Loucy (cell line): ENCODE measurements around the gene CXCL3.

Source experiments
- CTCF ChIP-seq: fragments of 200-600 bp; sonication (generic); conservative IDR thresholded peaks from 2 replicates; pipeline ENCODE4 v1.5.1; 2014; ENCODE audit warnings: mild to moderate bottlenecking, antibody characterized with exemption, low read length
- EZH2phosphoT487 ChIP-seq: fragments of 200-600 bp; IDR thresholded peaks from 2 replicates; pipeline ENCODE4 v1.6.1; 2018; ENCODE audit warnings: antibody characterized with exemption, mild to moderate bottlenecking, moderate library complexity, borderline replicate concordance

GRCh38 chr4:74063859-74064258, 25.4 kb upstream of the CXCL3 start:
- no peak for TF ChIP-seq CTCF
- TF ChIP-seq EZH2phosphoT487, result no peak
